GM10266 (cell line): ENCODE data around the gene GPR143.

Experiments used
- DNase-seq: peaks from one replicate; pipeline ENCODE4 v3.0.0; 2012; ENCODE audit errors: extremely low spot score
- TF ChIP-seq, protein P1 (sequence below): IDR thresholded peaks from 2 replicates; pipeline ENCODE4 v1.5.1; 2012; ENCODE audit warnings: mild to moderate bottlenecking, low read depth; ENCODE audit not compliant: control insufficient read depth, insufficient read depth; ENCODE audit errors: missing control alignments

The GPR143 gene

DNA sequence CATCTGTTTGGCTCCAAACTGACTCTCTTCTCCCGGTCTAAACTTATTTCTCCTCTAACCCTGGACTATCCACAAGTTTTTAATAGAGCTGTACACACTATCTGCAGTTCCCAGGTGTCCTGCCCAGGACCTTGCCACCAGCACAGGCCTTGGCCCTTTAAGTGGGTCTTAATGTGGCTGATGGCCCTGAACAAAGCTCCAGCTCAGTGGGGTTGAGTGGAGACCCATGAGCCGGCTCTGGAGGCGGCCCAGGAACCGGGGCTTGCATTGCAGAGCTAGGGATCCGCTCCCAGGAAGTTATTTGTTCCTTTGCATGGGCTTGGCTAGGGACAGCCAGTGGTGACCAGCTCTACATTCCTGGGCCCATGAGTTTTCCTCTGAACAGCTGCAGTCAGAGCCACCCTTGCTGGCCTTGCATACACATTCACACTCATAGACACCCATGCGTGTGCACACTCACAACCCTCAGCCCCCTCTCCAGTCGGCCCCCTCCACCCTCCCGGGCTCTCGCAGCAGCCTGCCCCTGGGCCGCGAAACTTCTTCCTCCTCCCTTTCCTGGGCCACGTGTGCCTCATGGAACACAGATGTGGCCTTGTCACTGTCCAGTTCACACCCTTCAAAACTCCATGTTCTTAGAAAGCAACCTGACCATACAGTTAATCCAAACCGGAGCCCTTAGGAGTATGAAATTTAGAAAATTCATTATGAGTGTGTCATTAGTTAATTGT lies 58.2 kb downstream of the GPR143 start:
- TF ChIP-seq, protein P1, sequence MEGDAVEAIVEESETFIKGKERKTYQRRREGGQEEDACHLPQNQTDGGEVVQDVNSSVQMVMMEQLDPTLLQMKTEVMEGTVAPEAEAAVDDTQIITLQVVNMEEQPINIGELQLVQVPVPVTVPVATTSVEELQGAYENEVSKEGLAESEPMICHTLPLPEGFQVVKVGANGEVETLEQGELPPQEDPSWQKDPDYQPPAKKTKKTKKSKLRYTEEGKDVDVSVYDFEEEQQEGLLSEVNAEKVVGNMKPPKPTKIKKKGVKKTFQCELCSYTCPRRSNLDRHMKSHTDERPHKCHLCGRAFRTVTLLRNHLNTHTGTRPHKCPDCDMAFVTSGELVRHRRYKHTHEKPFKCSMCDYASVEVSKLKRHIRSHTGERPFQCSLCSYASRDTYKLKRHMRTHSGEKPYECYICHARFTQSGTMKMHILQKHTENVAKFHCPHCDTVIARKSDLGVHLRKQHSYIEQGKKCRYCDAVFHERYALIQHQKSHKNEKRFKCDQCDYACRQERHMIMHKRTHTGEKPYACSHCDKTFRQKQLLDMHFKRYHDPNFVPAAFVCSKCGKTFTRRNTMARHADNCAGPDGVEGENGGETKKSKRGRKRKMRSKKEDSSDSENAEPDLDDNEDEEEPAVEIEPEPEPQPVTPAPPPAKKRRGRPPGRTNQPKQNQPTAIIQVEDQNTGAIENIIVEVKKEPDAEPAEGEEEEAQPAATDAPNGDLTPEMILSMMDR = no peak
- no peak for DNase-seq

DNA sequence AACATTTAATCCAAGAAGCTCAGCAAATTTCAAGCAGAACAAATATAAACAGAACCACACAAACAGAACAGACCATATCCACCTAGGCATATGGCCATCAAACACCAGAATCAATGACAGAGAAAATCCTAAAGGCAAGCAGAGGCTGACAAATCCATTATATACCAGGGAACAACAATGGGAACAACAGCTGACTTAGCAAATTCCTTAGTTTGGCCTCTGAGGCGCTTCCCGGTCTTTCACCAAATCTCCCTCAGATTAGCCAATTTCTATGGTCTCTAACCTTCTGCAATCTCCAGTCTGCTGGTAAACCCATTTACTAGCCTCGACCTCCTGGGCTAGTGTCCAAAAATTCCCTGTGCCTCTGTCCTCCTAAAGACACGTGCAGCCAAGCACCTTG lies 59.2 kb downstream of the GPR143 start:
- TF ChIP-seq, protein P1 = no peak
- DNase-seq = no peak

DNA sequence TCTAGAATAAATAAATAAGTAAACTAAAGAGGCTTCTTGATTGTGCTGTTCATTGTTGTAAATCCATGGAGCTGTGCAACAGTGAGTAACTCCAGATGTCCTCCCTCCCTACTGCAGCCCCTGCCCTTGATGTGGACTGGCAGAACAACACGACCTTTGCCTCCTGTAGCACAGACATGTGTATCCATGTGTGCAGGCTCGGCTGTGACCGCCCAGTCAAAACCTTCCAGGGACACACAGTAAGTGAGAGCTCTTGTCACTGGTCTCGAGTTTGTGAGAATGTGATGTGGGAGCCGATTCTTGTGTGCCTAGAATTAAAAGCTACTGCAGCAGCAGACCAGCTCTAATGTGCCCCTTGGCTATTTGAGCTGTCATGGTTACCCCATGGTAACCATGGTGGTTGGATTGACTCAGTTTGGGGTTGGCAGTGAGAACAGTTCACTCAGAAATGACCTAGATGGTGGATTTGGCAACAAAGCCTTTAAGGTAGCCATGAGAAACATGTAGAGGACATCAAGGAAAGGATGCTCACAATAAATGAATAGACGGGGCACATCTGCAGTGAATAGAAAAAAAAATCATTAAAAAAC lies 60.7 kb downstream of the GPR143 start:
- TF ChIP-seq, protein P1 = no peak
- no peak for DNase-seq

DNA sequence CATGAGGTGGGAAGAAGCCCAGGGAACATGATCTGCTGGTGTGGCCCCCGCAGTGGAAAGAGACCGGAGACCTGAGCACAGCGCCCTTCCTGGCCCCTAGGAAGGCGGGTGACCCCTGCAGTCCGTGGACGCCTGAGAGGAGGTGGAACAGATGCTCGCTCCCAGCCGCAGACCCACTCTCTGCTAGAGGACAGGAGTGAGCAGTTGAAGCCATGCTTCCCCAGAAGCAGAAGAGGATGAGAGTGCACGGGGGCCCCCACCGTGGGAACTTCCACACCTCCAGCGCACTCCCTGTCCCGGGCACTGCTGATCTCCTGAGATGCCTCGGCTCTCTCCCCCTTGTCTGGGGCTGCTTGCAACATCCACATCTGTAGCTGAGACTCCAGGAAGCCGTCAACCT lies 62.2 kb downstream of the GPR143 start:
- TF ChIP-seq, protein P1 = no peak
- DNase-seq = no peak

DNA sequence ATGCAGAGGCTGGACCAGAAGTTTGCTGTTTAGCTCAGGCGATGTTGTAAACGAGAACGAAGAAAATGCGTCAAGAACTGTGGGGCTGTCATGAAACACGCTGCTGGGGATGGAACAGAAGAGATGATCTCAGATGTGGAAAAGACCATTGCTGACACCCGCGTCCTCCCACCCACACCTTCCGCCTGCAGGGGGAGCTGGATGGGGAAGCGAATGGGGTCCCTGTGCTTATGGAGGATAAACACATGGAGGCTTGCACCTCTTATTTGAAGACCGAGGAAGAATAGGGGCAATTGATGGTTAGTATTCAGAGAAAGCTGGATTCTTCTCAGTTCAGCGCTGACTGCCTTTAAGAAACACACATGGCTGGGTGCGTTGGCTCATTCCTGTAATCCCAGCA lies 63.9 kb downstream of the GPR143 start:
- no peak for DNase-seq
- TF ChIP-seq, protein P1 = no peak

DNA sequence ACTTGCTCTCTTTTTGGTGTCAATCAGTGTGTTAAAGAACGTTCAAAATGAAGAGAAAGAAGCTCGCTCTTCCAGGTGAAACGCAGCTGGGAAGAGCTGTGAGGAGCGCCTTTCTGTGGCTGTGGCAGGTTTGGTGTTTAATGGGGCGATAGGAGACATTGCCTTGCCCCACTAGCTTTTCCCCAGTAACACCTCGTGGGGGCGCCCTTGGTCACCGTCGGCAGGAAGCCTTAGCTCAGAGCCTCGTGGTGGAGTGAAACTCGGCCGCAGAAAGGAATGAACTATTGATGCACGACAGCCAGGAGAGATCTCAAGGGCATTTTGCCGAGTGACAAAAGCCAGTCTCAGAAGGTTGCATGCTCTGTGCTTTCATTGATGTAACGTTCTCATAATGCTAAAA lies 65.1 kb downstream of the GPR143 start:
- TF ChIP-seq, protein P1 = no peak

DNA sequence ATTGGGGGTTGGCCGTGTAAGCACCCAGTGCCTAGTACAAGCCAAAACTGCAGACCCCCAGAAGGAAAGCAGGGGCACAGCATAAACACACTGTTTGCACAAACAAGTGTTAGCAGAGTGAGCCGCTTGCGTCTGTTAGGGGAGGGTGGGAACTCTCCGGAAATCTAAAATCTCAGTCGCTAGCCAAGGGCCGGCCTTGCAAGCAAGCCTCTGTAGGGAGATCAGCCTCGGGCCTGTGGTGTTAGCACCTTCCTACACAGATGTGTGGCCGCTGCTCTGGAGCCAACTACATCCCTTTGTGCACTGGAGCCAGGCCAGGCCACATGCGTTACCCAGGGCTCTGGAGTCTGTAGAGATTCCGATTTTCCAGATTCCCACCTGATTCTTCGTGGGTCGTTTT lies 67.1 kb downstream of the GPR143 start:
- TF ChIP-seq, protein P1 = no peak
- DNase-seq = no peak

More for the DNA sequence above, 65.1 kb downstream of the GPR143 start:
- no peak for DNase-seq
